Central memory CD4-positive, alpha-beta T cell (primary cell): ENCODE results near the gene USP17L20.
"Not testable (repeated sequence)": the region's sequence is repeated elsewhere in the genome, so short reads cannot be mapped to it uniquely, and the experiment has no call there.

ENCODE experiments used
- DNase-seq: peaks from one replicate; pipeline ENCODE4 v3.0.0; 2022
- total RNA-seq, 3 experiments: gene quantifications; one replicate each; lab custom pipeline; 2026; lab: John Stamatoyannopoulos, UW

The USP17L20 gene, protein sequence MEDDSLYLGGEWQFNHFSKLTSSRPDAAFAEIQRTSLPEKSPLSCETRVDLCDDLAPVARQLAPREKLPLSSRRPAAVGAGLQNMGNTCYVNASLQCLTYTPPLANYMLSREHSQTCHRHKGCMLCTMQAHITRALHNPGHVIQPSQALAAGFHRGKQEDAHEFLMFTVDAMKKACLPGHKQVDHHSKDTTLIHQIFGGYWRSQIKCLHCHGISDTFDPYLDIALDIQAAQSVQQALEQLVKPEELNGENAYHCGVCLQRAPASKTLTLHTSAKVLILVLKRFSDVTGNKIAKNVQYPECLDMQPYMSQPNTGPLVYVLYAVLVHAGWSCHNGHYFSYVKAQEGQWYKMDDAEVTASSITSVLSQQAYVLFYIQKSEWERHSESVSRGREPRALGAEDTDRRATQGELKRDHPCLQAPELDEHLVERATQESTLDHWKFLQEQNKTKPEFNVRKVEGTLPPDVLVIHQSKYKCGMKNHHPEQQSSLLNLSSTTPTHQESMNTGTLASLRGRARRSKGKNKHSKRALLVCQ
- 0 reads per million in 3 experiments for total RNA-seq

DNA sequence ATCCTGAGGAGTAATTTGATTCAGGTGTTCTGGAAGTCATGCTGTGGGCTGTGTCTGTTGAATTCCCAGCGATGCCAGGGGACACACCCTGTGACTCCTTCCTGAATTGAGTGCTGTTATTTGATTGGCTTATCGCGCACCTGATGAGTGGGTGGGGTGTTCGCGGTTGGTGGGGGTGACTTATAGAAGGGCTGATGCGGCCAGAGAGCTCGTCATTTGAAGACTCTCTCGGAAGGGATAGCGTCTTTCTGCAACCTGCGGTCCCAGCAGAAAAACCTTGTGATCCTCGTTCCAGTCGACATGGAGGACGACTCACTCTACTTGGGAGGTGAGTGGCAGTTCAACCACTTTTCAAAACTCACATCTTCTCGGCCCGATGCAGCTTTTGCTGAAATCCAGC lies at the start of gene USP17L20:
Gene USP17L20, plus strand, starts transcription at position 301 of the 400 bp plus-strand sequence. Its CDS starts 0 bp downstream, at position 301.
- not testable (repeated sequence) for DNase-seq

- not testable (repeated sequence) for DNase-seq
Measured at GRCh38 chr4:9210357-9210756, 47.6 kb upstream of the USP17L20 start, which contains the start of gene USP17L10. Gene USP17L10, plus strand, starts transcription at chr4:9210657. Its CDS starts 0 bp downstream, at chr4:9210657.

DNA sequence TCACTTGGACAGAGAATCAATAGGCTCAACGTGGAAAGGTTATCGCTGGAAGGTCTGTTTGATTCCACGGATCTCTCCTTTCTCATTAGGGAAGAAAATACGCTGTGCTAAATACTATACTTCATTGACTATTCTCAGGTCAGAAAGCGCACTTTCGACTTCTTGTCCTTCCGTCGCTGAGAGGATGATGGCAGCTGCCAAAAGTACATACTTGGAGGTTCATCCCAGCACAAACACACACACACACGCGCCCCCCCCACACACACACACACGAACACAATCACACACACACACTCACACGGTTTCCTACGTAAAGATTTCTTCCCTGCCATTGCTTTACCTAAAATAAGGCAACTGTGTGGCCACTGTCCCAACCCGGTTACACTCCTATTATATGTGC lies 43.2 kb upstream of the USP17L20 start:
- DNase-seq: not testable (repeated sequence)

GRCh38 chr4:9215105-9215504 lies 42.8 kb upstream of the USP17L20 start, which contains the start of gene USP17L11:
Gene USP17L11, plus strand, starts transcription at chr4:9215405. Its CDS starts 0 bp downstream, at chr4:9215405.
- not testable (repeated sequence) for DNase-seq

GRCh38 chr4:9219852-9220251 lies 38.1 kb upstream of the USP17L20 start, which contains the start of gene USP17L12:
Gene USP17L12, plus strand, starts transcription at chr4:9220152. Its CDS starts 0 bp downstream, at chr4:9220152.
- DNase-seq: not testable (repeated sequence)

- not testable (repeated sequence) for DNase-seq
Measured at GRCh38 chr4:9224596-9224995, 33.3 kb upstream of the USP17L20 start, which contains the start of gene USP17L13. Gene USP17L13, plus strand, starts transcription at chr4:9224896. Its CDS starts 0 bp downstream, at chr4:9224896.

- not testable (repeated sequence) for DNase-seq
Measured at GRCh38 chr4:9230249-9230648, 27.7 kb upstream of the USP17L20 start.

DNA sequence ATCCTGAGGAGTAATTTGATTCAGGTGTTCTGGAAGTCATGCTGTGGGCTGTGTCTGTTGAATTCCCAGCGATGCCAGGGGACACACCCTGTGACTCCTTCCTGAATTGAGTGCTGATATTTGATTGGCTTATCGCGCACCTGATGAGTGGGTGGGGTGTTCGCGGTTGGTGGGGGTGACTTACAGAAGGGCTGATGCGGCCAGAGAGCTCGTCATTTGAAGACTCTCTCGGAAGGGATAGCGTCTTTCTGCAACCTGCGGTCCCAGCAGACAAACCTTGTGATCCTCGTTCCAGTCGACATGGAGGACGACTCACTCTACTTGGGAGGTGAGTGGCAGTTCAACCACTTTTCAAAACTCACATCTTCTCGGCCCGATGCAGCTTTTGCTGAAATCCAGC lies 23.8 kb upstream of the USP17L20 start, which contains the start of gene USP17L15:
Gene USP17L15, plus strand, starts transcription at position 301 of the 400 bp plus-strand sequence. Its CDS starts 0 bp downstream, at position 301.
- not testable (repeated sequence) for DNase-seq

- not testable (repeated sequence) for DNase-seq
Measured at GRCh38 chr4:9238461-9238860, 19.5 kb upstream of the USP17L20 start.

GRCh38 chr4:9243579-9243978 lies 14.3 kb upstream of the USP17L20 start, which contains the start of gene USP17L17:
Gene USP17L17, plus strand, starts transcription at chr4:9243879. Its CDS starts 0 bp downstream, at chr4:9243879.
- not testable (repeated sequence) for DNase-seq

GRCh38 chr4:9247953-9248680 lies 9.8 kb upstream of the USP17L20 start, which contains the start of gene USP17L18:
Gene USP17L18, plus strand, starts transcription at chr4:9248630. Its CDS starts 0 bp downstream, at chr4:9248630.
- DNase-seq: not testable (repeated sequence)

GRCh38 chr4:9253078-9253477 lies 4.8 kb upstream of the USP17L20 start, which contains the start of gene USP17L19:
Gene USP17L19, plus strand, starts transcription at chr4:9253378. Its CDS starts 0 bp downstream, at chr4:9253378.
- not testable (repeated sequence) for DNase-seq

GRCh38 chr4:9262572-9262971 lies 4.6 kb downstream of the USP17L20 start, which contains the start of gene USP17L21:
Gene USP17L21, plus strand, starts transcription at chr4:9262872. Its CDS starts 0 bp downstream, at chr4:9262872.
- not testable (repeated sequence) for DNase-seq

GRCh38 chr4:9267319-9267718 lies 9.4 kb downstream of the USP17L20 start, which contains the start of gene USP17L22:
Gene USP17L22, plus strand, starts transcription at chr4:9267619. Its CDS starts 0 bp downstream, at chr4:9267619.
- DNase-seq: not testable (repeated sequence)

- DNase-seq: not testable (repeated sequence)
Measured at GRCh38 chr4:9271719-9272118, 13.8 kb downstream of the USP17L20 start.
